Measurements from ENCODE around the gene BLOC1S3. TPM values are rescaled to one million over a fixed set of nuclear protein-coding genes. Genes with fewer than 3 reads are reported as not detected.

The BLOC1S3 gene
- total RNA-seq, 1 experiment from 2014 or later: 11.5 TPM

DNA sequence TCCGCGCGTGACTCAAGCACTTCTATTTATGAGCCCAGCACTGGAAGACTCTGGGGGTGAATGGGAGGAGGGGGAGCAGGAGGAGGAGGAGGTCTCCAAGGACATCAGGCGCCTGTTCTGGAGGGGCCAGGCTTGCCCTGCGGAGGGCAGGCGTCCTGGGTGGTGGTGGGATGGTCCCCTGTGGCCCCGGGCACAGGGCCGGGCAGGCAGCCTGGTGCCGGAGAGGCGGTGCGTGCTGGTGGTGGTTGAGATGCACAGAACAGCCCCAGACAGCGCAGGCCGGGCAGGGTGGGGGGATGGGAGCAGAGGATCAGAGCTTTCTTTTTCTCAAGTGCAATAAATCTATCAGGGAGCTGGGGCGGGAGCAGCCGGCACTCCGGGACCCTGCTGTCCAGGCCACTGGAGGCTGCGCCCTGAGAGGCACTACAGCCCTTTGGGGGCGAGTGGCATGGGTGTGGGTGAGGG is 31.8 kb upstream of the BLOC1S3 start:
- Histone ChIP-seq H3K4me1 (replicated peaks; ENCODE audit: insufficient read depth) (peaks cover 18% of the 10 kb centered on the region), H2AFZ (no peak overlapping the region), H3K27me3 (ENCODE audit: insufficient read depth, low read depth) (no peaks in the 10 kb centered on the region), H3K27ac (no peak overlapping the region), H3K9me2 (ENCODE audit: insufficient read depth) (no peaks in the 10 kb centered on the region), H4K20me1 (ENCODE audit: insufficient read depth) (peaks cover 14% of the 10 kb centered on the region), H3K79me2 (ENCODE audit: low read depth) (no peaks in the 10 kb centered on the region), H3F3A (ENCODE audit: insufficient read depth, low read depth) (peaks cover 31% of the 10 kb centered on the region; the same call in 1 of the 2 replicates), H3K36me3 (ENCODE audit: low read depth) (no peaks in the 10 kb centered on the region), H3K4me3 (no peak overlapping the region), H3K9me3 (ENCODE audit: insufficient read depth, low read depth) (no peaks in the 10 kb centered on the region), H3K4me2 (no peak overlapping the region)
- intact Hi-C loops (cut with micrococcal nuclease; ENCODE audit: unreplicated experiment): no loop called here
- DNase-seq: no peak
- POLR2A ChIA-PET (ENCODE audit: unreplicated experiment): no interaction called here
- CTCF ChIA-PET: no interaction called here
- no peak for TF ChIP-seq EZH2 (IDR thresholded peaks at IDR 0.05; ENCODE audit: low read depth)
- TF ChIP-seq, protein P1, sequence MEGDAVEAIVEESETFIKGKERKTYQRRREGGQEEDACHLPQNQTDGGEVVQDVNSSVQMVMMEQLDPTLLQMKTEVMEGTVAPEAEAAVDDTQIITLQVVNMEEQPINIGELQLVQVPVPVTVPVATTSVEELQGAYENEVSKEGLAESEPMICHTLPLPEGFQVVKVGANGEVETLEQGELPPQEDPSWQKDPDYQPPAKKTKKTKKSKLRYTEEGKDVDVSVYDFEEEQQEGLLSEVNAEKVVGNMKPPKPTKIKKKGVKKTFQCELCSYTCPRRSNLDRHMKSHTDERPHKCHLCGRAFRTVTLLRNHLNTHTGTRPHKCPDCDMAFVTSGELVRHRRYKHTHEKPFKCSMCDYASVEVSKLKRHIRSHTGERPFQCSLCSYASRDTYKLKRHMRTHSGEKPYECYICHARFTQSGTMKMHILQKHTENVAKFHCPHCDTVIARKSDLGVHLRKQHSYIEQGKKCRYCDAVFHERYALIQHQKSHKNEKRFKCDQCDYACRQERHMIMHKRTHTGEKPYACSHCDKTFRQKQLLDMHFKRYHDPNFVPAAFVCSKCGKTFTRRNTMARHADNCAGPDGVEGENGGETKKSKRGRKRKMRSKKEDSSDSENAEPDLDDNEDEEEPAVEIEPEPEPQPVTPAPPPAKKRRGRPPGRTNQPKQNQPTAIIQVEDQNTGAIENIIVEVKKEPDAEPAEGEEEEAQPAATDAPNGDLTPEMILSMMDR (conservative IDR thresholded peaks at IDR 0.05): no peak
- BruUV-seq (replicated peaks): TSS peak; percentile 18

DNA sequence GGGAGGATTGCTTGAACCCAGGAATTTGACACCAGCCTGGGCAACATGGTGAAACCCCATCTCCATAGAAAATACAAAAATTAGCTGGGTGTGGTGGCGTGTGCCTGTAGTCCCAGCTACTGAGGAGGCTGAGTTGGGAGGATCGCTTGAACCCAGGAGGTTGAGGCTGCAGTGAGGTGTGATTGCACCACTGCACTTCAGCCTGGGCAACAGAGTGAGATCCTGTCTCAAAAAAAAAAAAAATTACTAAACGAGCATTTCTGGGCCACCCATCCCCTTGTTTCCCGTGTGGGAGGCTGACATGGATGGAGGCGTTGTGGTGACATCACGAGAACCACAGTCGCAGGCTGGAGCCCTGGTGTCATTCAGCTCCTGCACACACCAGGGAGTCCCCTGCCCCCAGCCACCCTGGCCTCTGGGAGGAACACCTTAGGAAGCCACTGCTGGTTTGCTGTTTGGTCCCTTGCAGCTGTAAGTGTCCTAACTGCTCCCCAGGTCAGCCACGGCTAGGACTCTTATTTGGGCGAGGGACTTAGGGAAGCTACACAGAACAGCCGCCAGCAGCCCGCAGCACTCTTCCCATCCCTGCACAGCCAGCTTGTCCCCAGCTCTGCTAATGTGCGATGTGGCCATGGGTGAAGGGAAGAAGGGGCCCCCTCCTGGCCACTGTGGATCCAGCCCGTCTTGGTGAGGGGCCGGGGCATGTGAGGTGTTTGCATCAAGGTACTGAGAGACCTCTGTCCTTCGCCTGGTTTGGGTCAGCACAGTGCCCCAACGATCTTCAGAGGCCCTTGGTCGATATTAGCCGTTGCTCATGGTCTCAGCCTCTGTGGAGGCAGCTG is 30.5 kb upstream of the BLOC1S3 start:
- no peak overlapping the region for H2AFZ ChIP-seq
- no peak for DNase-seq
- no peaks in the 10 kb centered on the region for H3K9me2 ChIP-seq (ENCODE audit: insufficient read depth)
- H3K27ac ChIP-seq: no peak overlapping the region
- ChIA-PET CTCF (interaction anchor here (0.7 to 0.9 kb wide), 2 partner anchors 23 to 108 kb away, joined by 4 to 5 read pairs; no protein-coding TSS in a partner anchor), POLR2A (ENCODE audit: unreplicated experiment) (no interaction called here)
- BruUV-seq (replicated peaks): no TSS peak
- peaks cover 14% of the 10 kb centered on the region for H4K20me1 ChIP-seq (ENCODE audit: insufficient read depth)
- peaks cover 18% of the 10 kb centered on the region for H3K4me1 ChIP-seq (replicated peaks; ENCODE audit: insufficient read depth)
- no peaks in the 10 kb centered on the region for H3K79me2 ChIP-seq (ENCODE audit: low read depth)
- TF ChIP-seq, protein P1 (conservative IDR thresholded peaks at IDR 0.05): no peak
- no peak for TF ChIP-seq EZH2 (IDR thresholded peaks at IDR 0.05; ENCODE audit: low read depth)
- H3K27me3 ChIP-seq (ENCODE audit: insufficient read depth, low read depth): no peaks in the 10 kb centered on the region
- no peak overlapping the region for H3K4me2 ChIP-seq
- no peak overlapping the region for H3K4me3 ChIP-seq
- H3F3A ChIP-seq (ENCODE audit: insufficient read depth, low read depth): peaks cover 32% of the 10 kb centered on the region; the same call in 1 of the 2 replicates
- no peaks in the 10 kb centered on the region for H3K9me3 ChIP-seq (ENCODE audit: insufficient read depth, low read depth)
- intact Hi-C loops (cut with micrococcal nuclease; ENCODE audit: unreplicated experiment): no loop called here
- no peaks in the 10 kb centered on the region for H3K36me3 ChIP-seq (ENCODE audit: low read depth)

DNA sequence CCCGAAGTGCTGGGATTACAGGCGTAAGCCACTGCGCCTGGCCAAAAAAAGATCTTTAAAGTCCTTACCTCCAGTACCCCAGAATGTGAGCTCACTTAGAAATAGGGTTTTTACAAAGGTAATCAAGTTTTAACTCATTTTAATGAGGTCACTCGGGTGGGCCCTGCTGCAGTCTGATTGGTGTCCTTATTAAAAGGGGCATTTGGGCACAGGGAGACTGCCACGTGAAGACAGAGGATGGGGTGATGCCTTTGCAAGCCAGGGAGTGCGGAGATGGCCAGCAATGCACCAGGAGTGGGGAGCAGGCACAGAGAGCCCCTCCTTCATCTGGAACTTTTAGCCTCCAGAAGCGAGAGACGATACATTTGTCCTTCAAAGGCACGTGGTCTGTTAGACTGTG is 29.5 kb upstream of the BLOC1S3 start:
- intact Hi-C loops (cut with micrococcal nuclease; ENCODE audit: unreplicated experiment): no loop called here
- H2AFZ ChIP-seq: no peak overlapping the region
- H3K4me2 ChIP-seq: no peak overlapping the region
- ChIA-PET POLR2A (ENCODE audit: unreplicated experiment) (interaction anchor here (0.6 kb wide), 2 partner anchors 243 to 595 kb away, joined by 3 to 5 read pairs; partner anchors contain the start of gene APOE), CTCF (interaction anchor here (0.5 kb wide), 2 partner anchors 12 to 67 kb away, joined by 3 to 4 read pairs; no protein-coding TSS in a partner anchor)
- peaks cover 39% of the 10 kb centered on the region; the same call in 1 of the 2 replicates for H3F3A ChIP-seq (ENCODE audit: insufficient read depth, low read depth)
- BruUV-seq (replicated peaks): no TSS peak
- H3K4me3 ChIP-seq: no peak overlapping the region
- H3K36me3 ChIP-seq (ENCODE audit: low read depth): no peaks in the 10 kb centered on the region
- peaks cover 13% of the 10 kb centered on the region; the same call in 1 of the 2 replicates for H4K20me1 ChIP-seq (ENCODE audit: insufficient read depth)
- H3K27ac ChIP-seq: no peak overlapping the region
- no peaks in the 10 kb centered on the region for H3K9me3 ChIP-seq (ENCODE audit: insufficient read depth, low read depth)
- H3K4me1 ChIP-seq (replicated peaks; ENCODE audit: insufficient read depth): peaks cover 23% of the 10 kb centered on the region
- TF ChIP-seq EZH2 (IDR thresholded peaks at IDR 0.05; ENCODE audit: low read depth): no peak
- TF ChIP-seq, protein P1 (conservative IDR thresholded peaks at IDR 0.05): no peak
- DNase-seq: no peak
- H3K27me3 ChIP-seq (ENCODE audit: insufficient read depth, low read depth): no peaks in the 10 kb centered on the region
- H3K9me2 ChIP-seq (ENCODE audit: insufficient read depth): no peaks in the 10 kb centered on the region
- no peaks in the 10 kb centered on the region for H3K79me2 ChIP-seq (ENCODE audit: low read depth)
